Fibroblast of lung (primary cell): ENCODE data around the gene PCNT.

Experiments used
- EZH2 ChIP-seq: IDR thresholded peaks from 2 replicates; pipeline ENCODE4 v1.5.1; 2012; ENCODE audit warnings: low read length, control low read depth, mild to moderate bottlenecking; ENCODE audit errors: missing control alignments
- TF ChIP-seq, protein P1 (sequence below), 2 donors: IDR thresholded peaks in 1 of 2; conservative IDR thresholded peaks in 1 of 2; 1 replicate in 1 of 2; 2 replicates in 1 of 2; pipeline ENCODE4 v1.5.1; 2011 to 2012; ENCODE audit warnings: low read length in 2 of 2, control low read depth in 1 of 2, inconsistent platforms in 1 of 2, low read depth in 1 of 2, mild to moderate bottlenecking in 1 of 2

DNA sequence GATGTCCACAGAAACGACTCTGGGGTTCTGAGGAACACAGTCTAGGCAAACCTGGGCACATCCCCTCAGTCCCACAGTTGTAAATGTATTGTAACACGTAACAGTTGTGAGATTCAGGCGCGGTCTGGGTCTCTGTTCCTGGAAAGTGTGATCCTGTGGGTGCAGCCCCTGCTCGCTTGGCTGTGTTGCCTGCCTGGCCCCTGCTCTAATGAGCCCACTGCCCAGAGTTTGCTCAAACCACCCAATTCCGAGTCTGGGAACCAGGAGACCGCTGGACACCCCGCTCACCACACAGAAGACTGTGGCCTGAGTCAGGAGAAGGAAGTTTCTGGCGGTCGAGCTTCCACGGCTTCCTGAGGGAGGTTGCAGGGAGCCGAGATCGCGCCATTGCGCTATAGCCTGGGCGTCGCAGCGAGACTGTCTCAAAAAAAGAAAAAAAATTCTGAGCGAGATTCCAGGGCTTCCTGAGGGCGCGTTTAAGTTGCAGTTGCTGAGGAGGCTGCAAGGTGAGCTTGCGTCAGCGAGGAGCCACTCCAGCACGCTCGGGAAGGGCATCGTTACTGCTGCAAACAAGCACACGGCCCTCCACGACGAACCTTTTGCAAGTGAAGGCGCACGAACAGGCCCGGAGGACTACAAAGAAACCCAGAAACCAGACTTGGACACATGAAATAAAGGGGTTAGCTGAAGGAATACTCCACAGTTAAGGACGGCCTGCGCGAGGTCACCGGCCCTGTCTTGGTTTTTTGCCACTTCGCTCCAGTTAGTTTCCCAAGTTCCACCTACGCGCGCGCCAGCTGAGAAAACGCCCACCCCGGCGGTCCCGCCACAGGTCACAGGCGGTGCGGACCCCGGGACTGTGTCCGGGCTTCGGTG is 1.4 kb upstream of the PCNT start:
- TF ChIP-seq, protein P1, sequence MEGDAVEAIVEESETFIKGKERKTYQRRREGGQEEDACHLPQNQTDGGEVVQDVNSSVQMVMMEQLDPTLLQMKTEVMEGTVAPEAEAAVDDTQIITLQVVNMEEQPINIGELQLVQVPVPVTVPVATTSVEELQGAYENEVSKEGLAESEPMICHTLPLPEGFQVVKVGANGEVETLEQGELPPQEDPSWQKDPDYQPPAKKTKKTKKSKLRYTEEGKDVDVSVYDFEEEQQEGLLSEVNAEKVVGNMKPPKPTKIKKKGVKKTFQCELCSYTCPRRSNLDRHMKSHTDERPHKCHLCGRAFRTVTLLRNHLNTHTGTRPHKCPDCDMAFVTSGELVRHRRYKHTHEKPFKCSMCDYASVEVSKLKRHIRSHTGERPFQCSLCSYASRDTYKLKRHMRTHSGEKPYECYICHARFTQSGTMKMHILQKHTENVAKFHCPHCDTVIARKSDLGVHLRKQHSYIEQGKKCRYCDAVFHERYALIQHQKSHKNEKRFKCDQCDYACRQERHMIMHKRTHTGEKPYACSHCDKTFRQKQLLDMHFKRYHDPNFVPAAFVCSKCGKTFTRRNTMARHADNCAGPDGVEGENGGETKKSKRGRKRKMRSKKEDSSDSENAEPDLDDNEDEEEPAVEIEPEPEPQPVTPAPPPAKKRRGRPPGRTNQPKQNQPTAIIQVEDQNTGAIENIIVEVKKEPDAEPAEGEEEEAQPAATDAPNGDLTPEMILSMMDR (conservative IDR thresholded peaks at IDR 0.05 in 1 of 2, IDR thresholded peaks at IDR 0.05 in 1 of 2; ENCODE audit: low read depth in 1 of 2, low read length in 2 of 2) = no peak
- no peak for TF ChIP-seq EZH2
